B cell (primary cell): ENCODE data around the gene CA11. TPM values are rescaled to one million over a fixed set of nuclear protein-coding genes. Genes with fewer than 3 reads are reported as not detected.

Experiments used
- ATAC-seq: fragments of 200-7000 bp; cut with Tn5 transposase; one replicate; pipeline ENCODE4 v1.10.0; 2021; ENCODE audit warnings: low read depth, mild to moderate bottlenecking, moderate number of reproducible peaks, moderate library complexity
- CTCF ChIA-PET: fragments of 350-600 bp; sonication (Branson Sonifier 250); formaldehyde crosslinking; loops from one replicate; lab custom pipeline; 2021; ENCODE audit warnings: antibody characterized with exemption, inconsistent platforms; lab: Charles Lee
- POLR2A ChIA-PET: fragments of 350-600 bp; sonication (Branson Sonifier 250); formaldehyde crosslinking; loops from one replicate; lab custom pipeline; 2021; ENCODE audit warnings: antibody characterized with exemption; lab: Charles Lee
- DNase-seq: peaks from one replicate; pipeline ENCODE4 v3.0.0; 2013
- H2AFZ ChIP-seq: 2 replicates; pipeline ENCODE4 v1.6.1; 2012; ENCODE audit warnings: mild to moderate bottlenecking, low read depth, low read length; ENCODE audit not compliant: insufficient read depth, poor library complexity, severe bottlenecking
- H3K27ac ChIP-seq, 2 donors: 1 replicate in 1 of 2; 2 replicates in 1 of 2; pipeline ENCODE4 v1.5.1; 2012 to 2013; ENCODE audit warnings: low read length in 2 of 2, mild to moderate bottlenecking in 2 of 2, moderate library complexity in 1 of 2
- H3K27me3 ChIP-seq, 4 experiments: fragments of 200-600 bp in 1 of 4; sonication (generic) in 1 of 4; replicated peaks in 1 of 4; 1 replicate in 2 of 4; 2 replicates in 2 of 4; pipeline versions ENCODE4 v1.6.1 to v1.7.0; 2013 to 2016; ENCODE audit warnings: low read length in 3 of 4, mild to moderate bottlenecking in 2 of 4, mixed read lengths in 1 of 4, moderate library complexity in 1 of 4; ENCODE audit not compliant: insufficient read depth in 4 of 4, control insufficient read depth in 3 of 4; ENCODE audit errors: control extremely low read depth in 1 of 4
- H3K36me3 ChIP-seq, 2 experiments: replicated peaks in 1 of 2; 1 replicate in 1 of 2; 2 replicates in 1 of 2; pipeline versions ENCODE4 v1.6.1 to v1.7.1; 2013; ENCODE audit warnings: low read length in 1 of 2; ENCODE audit not compliant: insufficient read depth in 2 of 2, control insufficient read depth in 1 of 2; ENCODE audit errors: control extremely low read depth in 1 of 2, extremely low read depth in 1 of 2
- H3K4me1 ChIP-seq, 2 donors: fragments of 200-600 bp in 1 of 2; sonication (generic) in 1 of 2; 1 replicate in 1 of 2; 2 replicates in 1 of 2; pipeline versions ENCODE4 v1.5.1 to v1.6.1; 2013 to 2017; ENCODE audit warnings: low read length in 2 of 2; ENCODE audit not compliant: control insufficient read depth in 2 of 2, insufficient read depth in 2 of 2
- H3K4me2 ChIP-seq: replicated peaks from 2 replicates; pipeline ENCODE3; 2012; ENCODE audit warnings: mild to moderate bottlenecking, low read depth, low read length; ENCODE audit not compliant: poor library complexity, severe bottlenecking
- H3K4me3 ChIP-seq, 5 experiments: fragments of 200-600 bp in 1 of 5; sonication (generic) in 1 of 5; 1 replicate in 3 of 5; 2 replicates in 2 of 5; pipeline versions ENCODE4 v1.5.1 to v1.7.0; 2011 to 2016; ENCODE audit warnings: low read length in 4 of 5, mild to moderate bottlenecking in 4 of 5, low read depth in 2 of 5, control low read depth in 1 of 5, moderate library complexity in 1 of 5; ENCODE audit not compliant: insufficient read depth in 1 of 5; ENCODE audit errors: control extremely low read depth in 1 of 5, extremely low read depth in 1 of 5
- H3K79me2 ChIP-seq: fragments of 200-600 bp; sonication (generic); one replicate; pipeline ENCODE4 v1.6.0; 2016; ENCODE audit warnings: low read length; ENCODE audit not compliant: control insufficient read depth, insufficient read depth
- H3K9ac ChIP-seq: fragments of 200-600 bp; sonication (generic); 2 replicates; pipeline ENCODE4 v1.6.1; 2017; ENCODE audit warnings: mild to moderate bottlenecking, low read length, moderate library complexity
- H3K9me3 ChIP-seq, 3 donors: one replicate each; pipeline versions ENCODE4 v1.6.1 to v1.7.1; 2013; ENCODE audit warnings: low read length in 2 of 3; ENCODE audit not compliant: control insufficient read depth in 2 of 3, insufficient read depth in 1 of 3; ENCODE audit errors: control extremely low read depth in 1 of 3
- H4K20me1 ChIP-seq: 2 replicates; pipeline ENCODE4 v1.6.0; 2012; ENCODE audit warnings: mild to moderate bottlenecking, low read length; ENCODE audit not compliant: insufficient read depth, control insufficient read depth, poor library complexity, severe bottlenecking
- H3K27ac Mint-ChIP-seq: one replicate; pipeline ENCODE4 v1.8.0; 2021; ENCODE audit warnings: mixed read lengths
- H3K27me3 Mint-ChIP-seq: one replicate; pipeline ENCODE4 v1.8.0; 2021; ENCODE audit warnings: mixed read lengths
- H3K4me1 Mint-ChIP-seq: one replicate; pipeline ENCODE4 v1.8.0; 2021; ENCODE audit warnings: mixed read lengths
- H3K4me3 Mint-ChIP-seq: one replicate; pipeline ENCODE4 v1.8.0; 2021; ENCODE audit warnings: mixed read lengths
- H3K9me3 Mint-ChIP-seq: one replicate; pipeline ENCODE4 v1.8.0; 2022; ENCODE audit warnings: mixed read lengths; ENCODE audit not compliant: insufficient read depth
- CTCF ChIP-seq: fragments of 200-600 bp; IDR thresholded peaks from one replicate; pipeline ENCODE4 v1.8.0; 2022; ENCODE audit warnings: antibody characterized with exemption, mild to moderate bottlenecking
- EZH2 ChIP-seq: IDR thresholded peaks from 2 replicates; pipeline ENCODE4 v1.6.1; 2012; ENCODE audit warnings: borderline replicate concordance, low read depth, mild to moderate bottlenecking, moderate library complexity, low read length; ENCODE audit not compliant: insufficient read depth, poor library complexity, severe bottlenecking
- WGBS: methylation state at CpG from one replicate; pipeline ENCODE4 v1.1.5; 2013; ENCODE audit warnings: missing lambda C conversion rate; ENCODE audit not compliant: insufficient coverage; 5-methylcytosine and 5-hydroxymethylcytosine counted together
- intact Hi-C: fragments of 100-400 bp; cut with micrococcal nuclease; formaldehyde crosslinking; loops from one replicate; pipeline ENCODE4 v1.10.0; 2022
- polyA plus RNA-seq: library from polyadenylated mRNA; depleted of rRNA; stranded (reverse); fragments of >200 nt; gene quantifications from 2 replicates; pipeline ENCODE4 v1.2.3, GENCODE V29; 2012
- total RNA-seq, 2 donors: library from RNA; stranded (reverse); fragments of 120-200 nt in 1 of 2; gene quantifications; 1 replicate in 1 of 2; 2 replicates in 1 of 2; pipeline versions ENCODE4 v1.2.3 to v1.2.4, GENCODE V29; 2013 to 2022

The CA11 gene
- total and polyA plus RNA-seq, 2 donors (not counting 1 experiment from before 2014, with no cell fraction given) = 6.5 to 27.7 TPM

- ChIA-PET POLR2A (no interaction called here), CTCF (interaction anchor here (1.1 kb wide), 1 partner anchor 73 kb away, joined by 3 read pairs; no protein-coding TSS in a partner anchor)
- Histone ChIP-seq H4K20me1 (no peaks in the 10 kb centered on the region), H3K9me3 (peaks cover 0 to 6% (median 0%) of the 10 kb centered on the region in 3 donors), H3K27ac (no peak overlapping the region), H3K4me3 (no peak overlapping the region), H3K79me2 (no peaks in the 10 kb centered on the region), H3K9ac (no peak overlapping the region), H3K27me3 (no peaks in the 10 kb centered on the region), H3K4me2 (no peak overlapping the region), H3K36me3 (no peaks in the 10 kb centered on the region), H2AFZ (no peak overlapping the region), H3K4me1 (peaks cover 6 to 7% of the 10 kb centered on the region in 2 donors)
- ATAC-seq = no peak
- Mint-ChIP-seq H3K27ac (no peak overlapping the region), H3K27me3 (no peaks in the 10 kb centered on the region), H3K4me1 (peaks cover 7% of the 10 kb centered on the region), H3K9me3 (peaks cover 3% of the 10 kb centered on the region), H3K4me3 (no peak overlapping the region)
- TF ChIP-seq CTCF = no peak
- no peak for TF ChIP-seq EZH2
- intact Hi-C loops = no loop called here
- DNase-seq = no peak
- WGBS = 100% methylated on average over 2 of the region's 6 CpGs
Measured at GRCh38 chr19:48665786-48666185, 19.8 kb upstream of the CA11 start.

- no peak overlapping the region for H3K4me2 ChIP-seq
- ChIA-PET CTCF (interaction anchor here (0.8 kb wide), 1 partner anchor 178 kb away, joined by 3 read pairs; no protein-coding TSS in a partner anchor), POLR2A (no interaction called here)
- no peak overlapping the region for H3K27ac Mint-ChIP-seq
- 96% methylated on average over 14 of the region's 14 CpGs for WGBS
- H3K9me3 ChIP-seq = peaks cover 0 to 4% (median 0%) of the 10 kb centered on the region in 3 donors
- no peak overlapping the region for H3K9ac ChIP-seq
- no peak overlapping the region for H3K4me3 ChIP-seq
- DNase-seq (no peak), ATAC-seq (no peak)
- no peak for TF ChIP-seq CTCF
- TF ChIP-seq EZH2 = no peak
- H2AFZ ChIP-seq = no peak overlapping the region
- no peaks in the 10 kb centered on the region for H3K79me2 ChIP-seq
- intact Hi-C loops = no loop called here
- H3K4me3 Mint-ChIP-seq = no peak overlapping the region
- H3K27me3 Mint-ChIP-seq = no peaks in the 10 kb centered on the region
- H3K9me3 Mint-ChIP-seq = peaks cover 3% of the 10 kb centered on the region
- no peaks in the 10 kb centered on the region for H4K20me1 ChIP-seq
- no peak overlapping the region for H3K27ac ChIP-seq
- peaks cover 8 to 19% of the 10 kb centered on the region in 2 donors for H3K4me1 ChIP-seq
- no peaks in the 10 kb centered on the region for H3K27me3 ChIP-seq
- H3K36me3 ChIP-seq = no peaks in the 10 kb centered on the region
- peaks cover 13% of the 10 kb centered on the region for H3K4me1 Mint-ChIP-seq
Measured at GRCh38 chr19:48664476-48664875, 18.5 kb upstream of the CA11 start.
